SK-N-SH (cell line): ENCODE results near the gene MAML3.

Experiments used
- EP300 ChIP-seq, 2 experiments: IDR thresholded peaks; 2 replicates each; pipeline versions ENCODE4 v1.4.0 to v1.6.1; 2012; ENCODE audit warnings: borderline replicate concordance in 1 of 2, low read depth in 1 of 2, low read length in 1 of 2
- EZH2phosphoT487 ChIP-seq: fragments of 200-600 bp; sonication (generic); IDR thresholded peaks from 2 replicates; pipeline ENCODE4 v1.6.1; 2017; ENCODE audit warnings: low read depth, mixed run types, mild to moderate bottlenecking, antibody characterized with exemption, moderate library complexity, borderline replicate concordance
- GABPA ChIP-seq: IDR thresholded peaks from 2 replicates; pipeline ENCODE4 v1.4.0; 2012; ENCODE audit warnings: low read depth, mild to moderate bottlenecking
- MEF2A ChIP-seq: IDR thresholded peaks from 2 replicates; pipeline ENCODE4 v1.4.0; 2012; ENCODE audit warnings: low read depth, borderline replicate concordance
- TF ChIP-seq, protein P1 (sequence below): fragments of 200-600 bp; sonication (generic); IDR thresholded peaks from 2 replicates; pipeline ENCODE4 v1.6.1; 2017; ENCODE audit warnings: antibody characterized with exemption, mild to moderate bottlenecking, moderate library complexity

DNA sequence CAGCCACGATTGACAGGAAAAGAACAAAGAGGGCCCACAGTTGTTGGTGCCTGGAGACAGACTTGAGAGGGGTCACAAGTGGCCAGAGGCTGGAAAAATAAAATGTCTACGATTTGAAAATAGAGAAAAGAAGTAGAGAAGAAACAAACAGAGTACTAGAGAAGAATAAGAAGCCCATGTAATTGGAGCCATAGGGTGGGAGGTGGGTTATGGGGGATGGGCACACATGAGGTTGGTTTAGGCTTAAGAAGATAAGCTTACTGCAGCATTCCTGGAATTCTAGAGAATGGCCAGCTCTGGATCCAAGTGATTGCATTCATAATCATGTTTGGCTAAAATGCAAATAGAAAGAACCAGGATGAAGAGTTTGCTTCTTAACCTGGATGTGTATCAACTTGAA lies 210.7 kb downstream of the MAML3 start:
- TF ChIP-seq EZH2phosphoT487 (no peak), GABPA (no peak), MEF2A (no peak), EP300 (IDR thresholded peaks at IDR 0.05; ENCODE audit: borderline replicate concordance in 1 of 2, low read depth in 1 of 2, low read length in 1 of 2) (no peak)
- TF ChIP-seq, protein P1, sequence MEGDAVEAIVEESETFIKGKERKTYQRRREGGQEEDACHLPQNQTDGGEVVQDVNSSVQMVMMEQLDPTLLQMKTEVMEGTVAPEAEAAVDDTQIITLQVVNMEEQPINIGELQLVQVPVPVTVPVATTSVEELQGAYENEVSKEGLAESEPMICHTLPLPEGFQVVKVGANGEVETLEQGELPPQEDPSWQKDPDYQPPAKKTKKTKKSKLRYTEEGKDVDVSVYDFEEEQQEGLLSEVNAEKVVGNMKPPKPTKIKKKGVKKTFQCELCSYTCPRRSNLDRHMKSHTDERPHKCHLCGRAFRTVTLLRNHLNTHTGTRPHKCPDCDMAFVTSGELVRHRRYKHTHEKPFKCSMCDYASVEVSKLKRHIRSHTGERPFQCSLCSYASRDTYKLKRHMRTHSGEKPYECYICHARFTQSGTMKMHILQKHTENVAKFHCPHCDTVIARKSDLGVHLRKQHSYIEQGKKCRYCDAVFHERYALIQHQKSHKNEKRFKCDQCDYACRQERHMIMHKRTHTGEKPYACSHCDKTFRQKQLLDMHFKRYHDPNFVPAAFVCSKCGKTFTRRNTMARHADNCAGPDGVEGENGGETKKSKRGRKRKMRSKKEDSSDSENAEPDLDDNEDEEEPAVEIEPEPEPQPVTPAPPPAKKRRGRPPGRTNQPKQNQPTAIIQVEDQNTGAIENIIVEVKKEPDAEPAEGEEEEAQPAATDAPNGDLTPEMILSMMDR, result no peak
